LNCAP (cell line): ENCODE results near the gene IBA57.

Experiments
- CTCF ChIP-seq: fragments of 450-650 bp; IDR thresholded peaks from 2 replicates; pipeline ENCODE4 v1.5.1; 2017; ENCODE audit warnings: mild to moderate bottlenecking

The IBA57 gene

GRCh38 chr1:228158151-228159007 is 7.2 kb upstream of the IBA57 start:
- TF ChIP-seq CTCF: no peak

GRCh38 chr1:228159008-228159665 is 6.5 kb upstream of the IBA57 start:
- TF ChIP-seq CTCF: no peak

DNA sequence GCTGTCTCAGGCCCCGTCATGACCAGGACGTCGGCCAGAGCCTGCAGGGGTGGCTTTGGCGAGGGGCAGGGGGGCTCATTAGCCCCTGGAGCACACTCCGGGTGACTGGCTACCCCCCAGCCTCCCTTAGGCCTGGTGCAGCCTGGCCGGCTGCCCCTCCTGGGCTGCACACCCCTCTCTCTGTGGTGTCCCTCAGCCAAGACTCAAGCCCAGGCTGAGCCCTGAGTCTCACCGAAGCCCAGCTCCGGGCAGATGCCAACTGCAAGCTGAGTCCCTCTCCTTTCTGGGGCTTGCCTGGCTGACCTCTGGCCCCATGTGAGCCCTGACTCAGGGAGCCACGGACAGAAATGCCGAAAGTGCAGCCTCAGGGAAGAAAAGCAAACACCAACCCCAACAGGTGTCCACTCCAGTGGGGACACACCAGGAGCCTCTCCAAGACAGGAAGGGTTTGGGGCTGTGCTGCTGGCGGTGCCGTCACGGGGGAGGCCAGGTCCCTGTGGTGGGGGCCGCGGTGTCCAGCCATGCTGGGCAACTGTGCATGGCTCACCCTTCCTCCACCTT is 5.3 kb upstream of the IBA57 start:
- TF ChIP-seq CTCF: no peak

- no peak for TF ChIP-seq CTCF
Observed at GRCh38 chr1:228161362-228161761, 4.2 kb upstream of the IBA57 start.

DNA sequence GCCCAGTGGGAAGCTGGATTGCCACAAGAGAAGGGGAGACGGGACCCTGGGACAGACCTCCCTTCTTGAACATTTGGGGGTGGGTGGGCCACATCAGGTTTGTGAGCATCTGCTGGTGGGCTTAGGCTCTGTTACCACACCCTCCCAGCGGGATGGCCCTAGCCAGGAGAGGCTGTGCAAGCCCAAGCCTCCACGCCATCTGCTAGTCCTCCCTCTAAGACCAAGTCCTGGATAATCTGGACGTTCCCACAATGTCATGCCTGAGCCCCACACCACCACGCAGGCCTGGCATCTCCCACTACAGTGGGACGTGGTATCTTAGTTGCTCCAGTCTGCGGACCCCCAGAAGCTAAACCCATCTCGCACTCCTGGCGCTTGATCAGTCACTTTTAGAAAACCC is 3.7 kb upstream of the IBA57 start:
- TF ChIP-seq CTCF: no peak

GRCh38 chr1:228162286-228163006 is 3.2 kb upstream of the IBA57 start:
- no peak for TF ChIP-seq CTCF

DNA sequence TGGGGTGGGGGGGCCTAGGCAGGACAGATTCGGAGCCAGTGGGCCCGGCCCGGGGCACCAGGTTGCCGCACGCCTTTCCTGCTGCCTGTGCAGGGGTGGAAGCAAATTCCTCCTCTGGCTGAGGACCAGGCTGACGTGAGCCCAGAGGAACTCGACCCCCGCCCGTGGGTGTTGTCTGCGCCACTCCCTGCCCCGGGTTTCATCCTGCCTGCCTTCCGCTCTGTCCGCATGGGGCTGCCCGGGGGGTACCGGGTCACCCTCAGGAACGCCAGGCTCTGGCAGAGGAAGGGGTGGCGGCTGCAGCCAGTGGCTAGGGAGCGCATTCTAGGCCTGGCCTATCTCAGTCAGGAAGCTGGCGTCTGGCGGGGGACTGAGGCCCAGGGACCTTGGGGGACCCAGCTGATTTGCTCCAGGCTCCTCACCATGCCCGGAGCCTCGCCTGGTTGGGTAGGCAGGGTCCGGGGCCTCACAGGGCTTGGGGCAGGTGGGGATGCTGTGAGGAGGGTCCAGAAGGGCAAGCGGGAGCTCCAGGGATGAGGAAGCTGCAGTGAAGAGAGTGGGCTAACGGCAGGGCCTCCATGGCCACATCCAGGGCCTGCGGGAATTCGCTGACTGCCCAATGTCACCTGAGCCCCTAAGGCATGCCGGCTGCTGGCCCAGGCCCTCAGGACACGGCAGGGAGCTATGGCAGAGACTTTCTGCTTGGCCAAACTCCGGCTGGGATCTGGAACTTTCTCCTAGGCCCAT is 2.4 kb upstream of the IBA57 start:
- TF ChIP-seq CTCF: no peak
